Naive thymus-derived CD8-positive, alpha-beta T cell (primary cell): ENCODE measurements around the gene ZNF778. TPM values are rescaled to one million over a fixed set of nuclear protein-coding genes. Genes with fewer than 3 reads are reported as not detected.

Source experiments
- ATAC-seq, 2 donors: fragments of 150-1000 bp; cut with Tn5 transposase in 1 of 2; sonication (Bioruptor Pico), chemical (Tn5 transposase) in 1 of 2; 1 replicate in 1 of 2; 2 replicates in 1 of 2; pipeline ENCODE4 v1.10.0; 2021; ENCODE audit warnings: mild to moderate bottlenecking in 2 of 2, moderate library complexity in 2 of 2
- POLR2A ChIA-PET: fragments of 350-600 bp; sonication (Branson Sonifier 250); formaldehyde crosslinking; loops from one replicate; lab custom pipeline; 2021; ENCODE audit warnings: antibody characterized with exemption; lab: Charles Lee
- DNase-seq, 10 donors: peaks; one replicate each; pipeline versions ENCODE4 v3.0.0 to v3.0.0-alpha.2; 2020 to 2022
- H3K27ac Mint-ChIP-seq, 10 donors: one replicate each; pipeline ENCODE4 v1.8.0; 2020 to 2022; ENCODE audit warnings: mild to moderate bottlenecking in 10 of 10, mixed read lengths in 10 of 10, moderate library complexity in 4 of 10, inconsistent platforms in 1 of 10
- H3K27me3 Mint-ChIP-seq, 5 donors: one replicate each; pipeline ENCODE4 v1.8.0; 2021 to 2022; ENCODE audit warnings: mixed read lengths in 5 of 5
- H3K36me3 Mint-ChIP-seq, 3 donors: one replicate each; pipeline ENCODE4 v1.8.0; 2020 to 2022; ENCODE audit warnings: mixed read lengths in 3 of 3, mild to moderate bottlenecking in 2 of 3, inconsistent platforms in 1 of 3
- H3K4me1 Mint-ChIP-seq, 4 donors: one replicate each; pipeline ENCODE4 v1.8.0; 2021 to 2022; ENCODE audit warnings: mixed read lengths in 4 of 4
- H3K4me3 Mint-ChIP-seq, 10 donors: one replicate each; pipeline ENCODE4 v1.8.0; 2020 to 2022; ENCODE audit warnings: mild to moderate bottlenecking in 10 of 10, mixed read lengths in 10 of 10, moderate library complexity in 6 of 10, inconsistent platforms in 1 of 10
- H3K9me3 Mint-ChIP-seq, 9 donors: one replicate each; pipeline ENCODE4 v1.8.0; 2020 to 2022; ENCODE audit warnings: mixed read lengths in 9 of 9, mild to moderate bottlenecking in 3 of 9, inconsistent platforms in 1 of 9, moderate library complexity in 1 of 9
- polyA plus RNA-seq, 3 donors: library from polyadenylated mRNA; unstranded; fragments of 300-500 nt; fragmentation: Illumina TruSeq; gene quantifications; one replicate each; pipeline ENCODE4 v1.2.3, GENCODE V29; 2021
- total RNA-seq, 8 experiments: library from RNA in 2 of 8; stranded (reverse) in 2 of 8; gene quantifications; one replicate each; pipeline ENCODE4 v1.2.3 and lab custom pipeline; 2021 to 2026

ZNF778 gene
- total and polyA plus RNA-seq, 5 experiments from 2014 or later = 2.0 to 11.0 (median 5.5) TPM

DNA sequence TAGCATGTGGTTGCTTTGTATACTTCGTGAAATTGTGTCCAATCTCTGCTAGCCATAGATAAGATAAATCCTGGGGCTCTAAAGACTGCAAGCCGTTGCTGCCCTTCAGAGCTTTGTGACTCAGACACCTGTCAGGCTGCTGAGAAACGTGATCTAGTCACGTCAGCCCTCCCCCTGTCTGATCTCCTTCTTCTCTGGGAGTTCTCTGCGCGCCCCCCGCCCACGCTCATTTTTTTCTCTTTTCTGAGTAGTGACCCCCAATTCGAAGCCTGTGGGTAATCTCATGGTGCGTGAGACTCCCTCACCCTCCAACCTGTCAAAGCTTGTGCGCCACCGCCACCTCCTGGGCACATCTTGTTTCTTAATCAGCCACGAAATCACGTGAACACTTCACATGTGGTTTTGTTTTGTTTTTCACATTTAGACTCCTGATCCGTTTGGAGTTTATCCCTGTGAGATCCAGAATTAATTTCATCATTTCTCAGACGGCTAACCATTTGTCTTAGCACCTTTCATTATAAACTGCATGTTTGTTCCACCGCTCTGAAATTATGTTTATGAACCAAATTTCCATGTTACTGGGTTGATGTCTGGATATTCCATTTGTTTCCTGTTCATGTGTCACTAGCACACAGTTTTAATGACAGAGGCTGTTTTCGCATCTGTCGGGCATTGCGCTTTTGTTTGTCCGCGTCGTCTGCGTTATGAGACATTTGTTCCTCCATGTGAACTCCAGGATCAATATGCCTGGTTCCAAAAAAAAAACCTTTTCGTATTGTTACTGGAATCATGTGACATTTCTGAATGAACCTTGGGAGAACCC lies 977 bp upstream of the ZNF778 start:
- peak overlapping the region; percentile 84 to 96 (median 88) for H3K27ac Mint-ChIP-seq
- peak; percentile 70 to 92 (median 83) for DNase-seq
- peak overlapping the region; percentile 79 to 97 (median 87) for H3K4me3 Mint-ChIP-seq
- no peaks in the 10 kb centered on the region for H3K27me3 Mint-ChIP-seq
- H3K4me1 Mint-ChIP-seq = peaks cover 8 to 39% (median 24%) of the 10 kb centered on the region in 4 donors
- H3K36me3 Mint-ChIP-seq = peaks cover 0 to 5% (median 0%) of the 10 kb centered on the region in 3 donors
- peak; percentile 74 to 80 for ATAC-seq
- no peaks in the 10 kb centered on the region for H3K9me3 Mint-ChIP-seq
- POLR2A ChIA-PET = interaction anchor here (0.7 to 2.1 kb wide), 12 partner anchors 9 to 657 kb away, joined by 3 to 10 read pairs (median 4); partner anchors contain the start of genes ACSF3 and TCF25

DNA sequence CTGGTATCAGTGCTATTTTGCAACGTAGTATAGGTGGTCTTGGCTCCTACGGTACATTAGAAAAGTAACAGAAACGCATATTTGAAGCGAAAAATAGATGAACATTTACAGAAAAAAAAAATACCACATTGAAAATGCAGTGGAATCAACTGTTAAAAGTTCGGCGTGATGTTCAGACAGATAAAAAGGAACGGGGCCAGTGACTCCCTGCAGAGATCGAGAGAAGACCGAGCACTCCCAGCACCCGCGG lies 440 bp upstream of the ZNF778 start:
- POLR2A ChIA-PET = interaction anchor here (0.7 to 2.1 kb wide), 14 partner anchors 9 to 656 kb away, joined by 3 to 10 read pairs (median 6); partner anchors contain the start of genes APRT, GALNS, TCF25 and TRAPPC2L
- Mint-ChIP-seq H3K27ac (peak overlapping the region; percentile 84 to 96 (median 88)), H3K4me1 (peaks cover 12 to 39% (median 26%) of the 10 kb centered on the region in 4 donors), H3K9me3 (no peaks in the 10 kb centered on the region), H3K36me3 (peaks cover 0 to 10% (median 0%) of the 10 kb centered on the region in 3 donors), H3K4me3 (peak overlapping the region; percentile 79 to 97 (median 87)), H3K27me3 (no peaks in the 10 kb centered on the region)
- ATAC-seq (no peak), DNase-seq (no peak)

DNA sequence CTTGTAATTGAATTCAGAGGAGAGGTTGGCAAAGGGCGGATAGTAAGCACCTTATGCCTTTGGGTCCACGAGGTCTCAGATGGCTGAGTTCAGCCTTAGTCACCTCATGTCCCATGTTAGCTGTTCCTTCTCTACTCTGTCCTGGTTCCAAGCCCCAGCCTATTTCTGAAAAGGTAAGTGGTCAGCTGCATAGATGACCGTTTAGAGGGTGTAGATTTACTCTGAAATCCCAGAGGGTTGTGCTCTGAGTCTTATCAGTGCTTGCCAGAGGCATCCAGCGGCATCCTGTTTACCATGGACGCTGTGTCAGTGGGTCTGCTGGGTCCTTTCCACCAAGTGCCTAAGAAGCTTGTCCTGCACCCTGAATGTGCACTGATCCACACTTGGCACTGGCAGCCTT lies 1.9 kb downstream of the ZNF778 start:
- H3K27ac Mint-ChIP-seq = peak overlapping the region in 3 of 10 donors; percentile 27 to 62 (median 59)
- H3K4me3 Mint-ChIP-seq = peak overlapping the region; percentile 44 to 97 (median 71)
- no peaks in the 10 kb centered on the region for H3K27me3 Mint-ChIP-seq
- POLR2A ChIA-PET = interaction anchor here (0.6 kb wide), 1 partner anchor 17 kb away, joined by 3 read pairs; no protein-coding TSS in a partner anchor
- ATAC-seq (no peak), DNase-seq (no peak)
- peaks cover 4 to 27% (median 4%) of the 10 kb centered on the region in 3 donors for H3K36me3 Mint-ChIP-seq
- peaks cover 0 to 2% (median 0%) of the 10 kb centered on the region in 9 donors for H3K9me3 Mint-ChIP-seq
- peaks cover 14 to 39% (median 26%) of the 10 kb centered on the region in 4 donors for H3K4me1 Mint-ChIP-seq

DNA sequence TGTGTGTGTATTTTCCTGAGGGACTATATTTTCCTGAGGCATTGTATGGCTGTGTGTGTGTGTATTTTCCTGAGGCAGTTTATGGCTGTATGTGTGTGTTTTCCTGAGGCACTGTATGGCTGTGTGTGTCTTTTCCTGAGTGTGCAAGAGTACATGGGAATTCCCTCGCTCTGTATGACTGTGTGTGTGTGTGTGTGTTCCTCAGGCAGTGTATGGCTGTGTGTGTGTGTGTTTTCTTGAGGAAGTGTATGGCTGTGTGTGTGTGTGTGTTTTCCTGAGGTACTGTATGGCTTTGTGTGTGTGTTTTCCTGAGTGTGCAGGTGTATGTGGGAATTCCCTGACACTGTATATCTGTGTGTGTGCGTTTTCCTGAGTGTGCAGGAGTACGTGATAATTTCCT lies 4.1 kb downstream of the ZNF778 start:
- H3K4me3 Mint-ChIP-seq = no peak overlapping the region
- DNase-seq (no peak), ATAC-seq (no peak)
- peaks cover 0 to 8% (median 4%) of the 10 kb centered on the region in 9 donors for H3K9me3 Mint-ChIP-seq
- peaks cover 10 to 26% (median 17%) of the 10 kb centered on the region in 4 donors for H3K4me1 Mint-ChIP-seq
- POLR2A ChIA-PET = no interaction called here
- H3K27me3 Mint-ChIP-seq = no peaks in the 10 kb centered on the region
- H3K36me3 Mint-ChIP-seq = peaks cover 19 to 49% (median 25%) of the 10 kb centered on the region in 3 donors
- peak overlapping the region in 1 of 10 donors; percentile 42 for H3K27ac Mint-ChIP-seq

DNA sequence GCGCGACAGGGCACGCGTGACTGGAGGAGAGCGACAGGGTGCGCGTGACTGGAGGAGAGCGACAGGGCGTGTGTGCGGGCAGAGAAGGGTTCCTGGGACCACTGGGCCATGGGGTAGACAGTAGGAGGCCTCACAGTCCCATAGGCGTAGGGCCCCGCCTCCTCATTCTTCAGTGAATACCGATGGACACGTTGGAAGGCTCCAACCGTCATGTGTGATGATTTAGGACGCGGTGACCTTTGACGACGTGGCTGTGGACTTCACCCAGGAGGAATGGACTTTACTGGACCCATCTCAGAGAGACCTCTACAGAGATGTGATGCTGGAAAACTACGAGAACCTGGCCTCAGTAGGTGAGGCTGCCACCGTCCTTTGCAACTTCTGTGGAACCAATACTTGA lies 5.4 kb downstream of the ZNF778 start:
- ATAC-seq = no peak
- Mint-ChIP-seq H3K27me3 (no peaks in the 10 kb centered on the region), H3K9me3 (peaks cover 0 to 20% (median 11%) of the 10 kb centered on the region in 9 donors), H3K36me3 (peaks cover 30 to 62% (median 38%) of the 10 kb centered on the region in 3 donors), H3K4me1 (peaks cover 7 to 20% (median 13%) of the 10 kb centered on the region in 4 donors), H3K27ac (peak overlapping the region in 1 of 10 donors; percentile 15), H3K4me3 (no peak overlapping the region)
- no peak for DNase-seq
- POLR2A ChIA-PET = no interaction called here

DNA sequence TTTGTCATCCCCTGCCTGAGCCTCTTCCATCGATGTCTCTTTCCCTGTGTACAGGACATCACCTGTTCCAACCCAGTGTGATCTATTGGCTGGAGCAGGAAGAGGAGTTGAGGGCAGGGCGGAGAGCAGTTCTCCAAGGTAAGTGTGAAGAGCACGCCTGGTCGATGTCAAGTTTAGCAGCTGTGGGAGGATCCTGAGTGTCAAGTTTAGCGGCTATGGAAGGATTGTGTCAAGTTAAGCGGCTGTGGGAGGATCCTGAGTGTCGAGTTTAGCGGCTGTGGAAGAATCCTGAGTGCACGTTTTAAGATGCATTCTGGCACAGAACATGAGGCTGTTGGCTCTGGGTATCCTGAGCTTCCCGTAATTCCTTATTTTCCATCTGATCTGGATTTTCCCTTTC lies 7.2 kb downstream of the ZNF778 start:
- Mint-ChIP-seq H3K4me1 (peaks cover 0 to 9% (median 9%) of the 10 kb centered on the region in 4 donors), H3K4me3 (no peak overlapping the region), H3K27me3 (no peaks in the 10 kb centered on the region), H3K9me3 (peaks cover 0 to 32% (median 13%) of the 10 kb centered on the region in 9 donors), H3K27ac (no peak overlapping the region), H3K36me3 (peaks cover 42 to 66% (median 49%) of the 10 kb centered on the region in 3 donors)
- DNase-seq = no peak
- POLR2A ChIA-PET = interaction anchor here (0.7 kb wide), 1 partner anchor 467 kb away, joined by 3 read pairs; no protein-coding TSS in a partner anchor
- no peak for ATAC-seq

DNA sequence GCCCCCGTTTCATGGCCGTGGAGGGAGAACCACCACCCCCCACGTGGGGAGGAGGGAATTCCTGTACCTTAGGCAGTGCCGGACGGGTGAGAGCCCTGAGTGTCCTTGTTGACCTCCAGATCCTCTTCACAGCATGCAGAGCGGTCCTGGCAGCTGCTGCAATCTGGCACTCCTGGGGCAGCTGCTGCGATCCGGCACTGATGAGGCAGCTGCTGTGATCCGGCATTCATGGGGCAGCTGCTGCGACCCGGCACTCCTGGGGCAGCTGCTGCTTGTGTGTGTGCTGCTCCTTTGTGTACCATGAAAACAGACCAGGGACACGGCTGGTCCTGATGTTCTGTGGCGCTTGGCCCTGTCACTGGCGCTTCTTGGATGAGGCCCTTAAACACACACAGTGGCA lies 12.8 kb downstream of the ZNF778 start:
- H3K9me3 Mint-ChIP-seq = peaks cover 0 to 32% (median 11%) of the 10 kb centered on the region in 9 donors
- no peak overlapping the region for H3K4me3 Mint-ChIP-seq
- peaks cover 0 to 1% (median 0%) of the 10 kb centered on the region in 4 donors for H3K4me1 Mint-ChIP-seq
- no peak overlapping the region for H3K27ac Mint-ChIP-seq
- no peaks in the 10 kb centered on the region for H3K27me3 Mint-ChIP-seq
- DNase-seq (no peak), ATAC-seq (no peak)
- peaks cover 37 to 65% (median 50%) of the 10 kb centered on the region in 3 donors for H3K36me3 Mint-ChIP-seq
- POLR2A ChIA-PET = no interaction called here

DNA sequence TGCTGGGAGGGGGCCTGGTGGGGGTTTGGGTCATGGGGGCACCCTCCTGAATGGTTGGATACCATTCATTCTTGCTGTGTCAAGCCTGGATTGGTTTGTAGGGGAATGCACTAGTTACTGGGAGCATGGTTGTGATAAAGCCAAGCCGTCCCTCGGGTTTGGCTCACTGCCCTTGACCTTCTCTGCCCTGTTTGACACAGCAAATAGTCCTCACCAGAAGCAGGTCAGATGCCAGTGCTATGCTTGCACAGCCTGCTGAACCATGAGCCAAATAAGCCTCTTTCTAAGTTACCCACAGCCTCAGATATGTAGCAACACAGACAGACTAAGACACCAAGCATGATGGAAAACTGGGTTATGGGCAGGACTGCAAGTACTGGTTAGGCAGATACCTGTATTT lies 14.6 kb downstream of the ZNF778 start:
- no peaks in the 10 kb centered on the region for H3K27me3 Mint-ChIP-seq
- H3K4me3 Mint-ChIP-seq = no peak overlapping the region
- peak overlapping the region in 1 of 10 donors; percentile 47 for H3K27ac Mint-ChIP-seq
- DNase-seq = no peak
- peaks cover 0 to 1% (median 0%) of the 10 kb centered on the region in 4 donors for H3K4me1 Mint-ChIP-seq
- peaks cover 0 to 20% (median 8%) of the 10 kb centered on the region in 9 donors for H3K9me3 Mint-ChIP-seq
- POLR2A ChIA-PET = no interaction called here
- ATAC-seq = no peak
- peaks cover 25 to 47% (median 31%) of the 10 kb centered on the region in 3 donors for H3K36me3 Mint-ChIP-seq

DNA sequence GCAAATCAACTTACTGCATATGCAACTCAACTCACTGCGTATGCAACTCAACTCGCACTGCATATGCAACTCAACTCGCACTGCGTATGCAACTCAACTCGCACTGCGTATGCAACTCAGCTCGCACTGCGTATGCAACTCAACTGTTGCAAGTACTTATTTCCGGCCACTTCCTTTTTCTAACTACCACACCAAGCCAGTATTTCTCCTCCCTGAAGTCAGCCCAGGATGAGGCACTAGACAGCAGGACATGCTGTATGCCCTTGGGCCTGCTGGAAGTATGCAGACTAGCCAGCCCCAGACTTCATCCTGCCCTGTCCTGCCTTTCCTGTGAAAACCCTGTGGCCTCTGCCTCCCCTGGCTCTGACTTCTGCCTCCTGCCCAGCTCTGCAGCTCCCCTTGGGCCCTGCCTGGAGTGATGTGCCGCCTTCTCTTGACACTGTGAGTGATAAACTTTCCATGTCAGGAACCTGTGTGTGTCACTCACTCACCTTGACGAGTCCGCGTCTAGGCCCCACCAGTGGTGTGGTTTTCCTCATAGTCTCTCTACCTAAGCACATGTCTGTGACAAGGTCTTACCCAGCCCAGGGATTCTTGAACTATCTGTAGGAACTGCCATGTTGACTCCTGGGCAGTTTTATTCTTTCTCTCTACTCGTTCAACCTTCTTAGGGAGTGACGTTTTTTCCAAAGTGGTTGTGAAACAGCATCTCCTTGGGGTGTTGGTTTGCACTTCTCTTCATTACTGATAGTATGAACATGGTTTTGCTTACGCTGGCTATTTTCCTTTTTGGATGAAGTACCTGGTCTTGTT lies 16.4 kb downstream of the ZNF778 start:
- H3K4me1 Mint-ChIP-seq = peaks cover 0 to 1% (median 0%) of the 10 kb centered on the region in 4 donors
- H3K27me3 Mint-ChIP-seq = no peaks in the 10 kb centered on the region
- DNase-seq (no peak), ATAC-seq (no peak)
- H3K27ac Mint-ChIP-seq = peak overlapping the region in 2 of 10 donors; percentile 4 to 34
- peaks cover 8 to 30% (median 19%) of the 10 kb centered on the region in 3 donors for H3K36me3 Mint-ChIP-seq
- peak overlapping the region in 1 of 10 donors; percentile 24 for H3K4me3 Mint-ChIP-seq
- POLR2A ChIA-PET = no interaction called here
- H3K9me3 Mint-ChIP-seq = peaks cover 0 to 3% (median 0%) of the 10 kb centered on the region in 9 donors

DNA sequence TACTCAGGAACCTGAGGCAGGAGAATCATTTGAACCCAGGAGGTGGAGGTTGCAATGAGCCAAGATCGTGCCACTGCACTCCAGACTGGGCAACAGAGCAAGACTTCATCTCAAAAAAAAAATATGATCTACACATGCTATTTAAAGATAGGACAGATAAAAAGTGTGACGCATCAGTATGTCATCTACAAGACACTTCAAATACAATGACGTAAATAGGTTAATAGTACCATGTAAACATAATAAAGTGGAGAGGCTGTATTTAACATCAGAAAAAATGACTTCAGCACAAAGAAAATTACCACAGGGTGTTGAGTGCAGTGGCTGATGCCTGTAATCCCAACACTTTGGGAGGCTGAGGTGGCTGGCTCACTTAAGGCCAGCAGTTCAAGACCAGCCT lies 20.2 kb downstream of the ZNF778 start:
- no peak for DNase-seq
- Mint-ChIP-seq H3K4me1 (peaks cover 1 to 18% (median 14%) of the 10 kb centered on the region in 4 donors), H3K27me3 (peaks cover 0 to 2% (median 0%) of the 10 kb centered on the region in 5 donors), H3K36me3 (peaks cover 0 to 8% (median 6%) of the 10 kb centered on the region in 3 donors), H3K27ac (no peak overlapping the region), H3K9me3 (no peaks in the 10 kb centered on the region), H3K4me3 (no peak overlapping the region)
- ATAC-seq = no peak
- POLR2A ChIA-PET = no interaction called here

DNA sequence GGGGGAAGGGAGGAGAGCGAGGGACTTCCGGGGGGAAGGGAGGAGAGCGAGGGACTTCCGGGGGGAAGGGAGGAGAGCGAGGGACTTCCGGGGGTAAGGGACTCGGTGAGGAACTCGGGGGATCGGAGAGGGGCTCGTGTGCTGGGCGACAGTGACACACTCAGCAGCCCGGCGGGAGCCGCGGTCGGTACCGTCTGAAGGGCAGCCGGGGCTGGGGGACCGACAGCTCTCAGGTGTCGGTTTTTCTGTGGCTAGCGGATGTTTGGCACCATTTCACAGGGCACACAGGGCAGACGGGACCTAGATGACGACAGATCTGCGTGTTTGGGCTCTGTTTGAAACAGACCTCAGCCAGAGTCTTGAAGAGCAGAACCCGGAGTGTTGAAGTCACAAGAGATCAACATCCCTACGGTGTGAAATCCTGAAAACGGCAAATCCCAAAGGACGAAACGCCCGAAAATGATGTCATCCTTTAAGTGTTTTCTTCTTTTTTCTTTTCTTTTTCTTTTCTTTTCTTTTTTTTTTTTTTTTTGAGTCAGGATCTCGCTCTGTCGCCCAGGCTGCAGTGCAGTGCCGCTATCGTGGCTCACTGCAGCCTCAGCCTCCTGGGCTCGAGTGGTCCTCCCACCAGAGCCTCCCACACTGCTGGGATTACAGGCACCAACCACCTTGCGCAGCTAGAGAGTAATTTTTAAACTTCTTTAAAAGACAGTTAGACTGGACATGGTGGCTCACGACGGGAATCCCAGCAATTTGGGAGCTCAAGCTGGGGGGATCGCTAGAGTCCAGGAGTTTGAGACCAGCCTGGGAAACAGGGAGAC lies 23.9 kb downstream of the ZNF778 start:
- Mint-ChIP-seq H3K36me3 (no peaks in the 10 kb centered on the region), H3K27ac (peak overlapping the region; percentile 97 to 100 (median 100)), H3K4me3 (peak overlapping the region; percentile 89 to 98 (median 96)), H3K9me3 (no peaks in the 10 kb centered on the region), H3K27me3 (peaks cover 0 to 2% (median 0%) of the 10 kb centered on the region in 5 donors), H3K4me1 (peaks cover 3 to 30% (median 23%) of the 10 kb centered on the region in 4 donors)
- POLR2A ChIA-PET = interaction anchor here (0.5 to 1.8 kb wide), 15 partner anchors 9 to 719 kb away, joined by 3 to 7 read pairs (median 4); partner anchors contain the start of gene APRT
- ATAC-seq (peak; percentile 85 to 86), DNase-seq (peak; percentile 68 to 95 (median 92))
